HCEC 1CT (cell line): ENCODE data around the gene MBNL3.
"Not testable (repeated sequence)": the region's sequence is repeated elsewhere in the genome, so short reads cannot be mapped to it uniquely, and the experiment has no call there.

Source experiments
- DNase-seq: peaks from one replicate; pipeline ENCODE4 v3.0.0-alpha.2; 2017

The MBNL3 gene

GRCh38 chrX:132367984-132368383 lies 120.9 kb downstream of the MBNL3 start:
- no peak for DNase-seq

- no peak for DNase-seq
Observed at GRCh38 chrX:132367314-132367713, 121.5 kb downstream of the MBNL3 start.

DNA sequence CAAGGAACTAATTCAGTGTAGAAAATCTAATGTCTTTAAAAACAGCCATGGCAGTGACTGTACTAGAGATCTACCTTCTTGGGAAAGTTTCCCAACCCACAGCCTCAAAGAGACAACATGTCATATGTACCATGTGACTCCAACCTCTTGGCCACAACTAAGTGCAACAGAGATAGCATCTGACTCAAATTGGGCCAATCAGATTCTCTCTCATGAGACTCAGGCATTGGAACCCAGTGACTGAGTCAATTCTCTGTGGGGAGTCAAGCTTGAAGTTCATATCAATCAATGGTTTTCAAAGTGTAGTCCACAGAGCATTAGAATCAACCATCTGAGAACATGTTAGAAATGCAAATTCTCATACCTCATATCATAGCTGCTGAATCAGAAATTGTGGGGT lies 123.3 kb downstream of the MBNL3 start:
- no peak for DNase-seq

DNA sequence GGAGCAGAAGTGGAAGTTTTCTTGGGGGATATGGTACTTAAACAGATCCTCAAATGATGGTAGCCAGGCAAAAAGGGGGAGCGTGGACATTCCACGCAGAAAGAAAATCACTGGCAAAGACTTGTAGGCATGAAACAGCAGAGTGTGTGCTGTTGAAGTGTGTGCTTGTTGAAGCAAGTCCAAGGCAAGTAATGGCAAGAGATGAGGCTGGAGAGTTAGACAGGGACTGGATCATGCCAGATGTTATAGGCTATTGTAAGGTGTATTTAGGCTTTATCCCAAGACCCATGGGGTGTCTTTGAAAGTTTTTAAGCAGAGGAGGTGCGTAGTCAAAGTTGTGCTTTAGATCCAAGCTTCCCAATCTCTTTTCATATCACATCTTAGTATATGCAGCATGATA lies 124.5 kb downstream of the MBNL3 start:
- no peak for DNase-seq

GRCh38 chrX:132353430-132353829 lies 135.4 kb downstream of the MBNL3 start:
- DNase-seq: no peak

- DNase-seq: no peak
Observed at GRCh38 chrX:132336172-132336571, 152.7 kb downstream of the MBNL3 start.

GRCh38 chrX:132333351-132333750 lies 155.5 kb downstream of the MBNL3 start:
- no peak for DNase-seq

DNA sequence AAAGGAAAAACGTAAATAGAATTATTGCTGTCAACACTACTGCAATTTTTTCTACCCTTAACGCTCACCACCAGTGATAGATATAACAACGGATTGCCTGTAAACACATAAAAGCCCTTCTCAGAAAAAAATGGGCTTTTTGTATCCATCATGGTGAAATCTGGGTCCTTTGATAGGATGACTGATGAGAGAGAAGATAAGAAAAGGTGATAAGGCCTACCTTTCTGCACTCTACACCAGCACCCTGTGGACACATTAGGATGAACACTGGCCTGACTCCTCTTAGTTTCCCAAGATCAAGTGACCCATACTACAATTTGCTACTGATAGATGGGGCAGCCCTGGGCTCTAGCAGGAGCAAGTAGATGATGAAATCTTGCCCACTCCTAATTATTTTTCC lies 157.3 kb downstream of the MBNL3 start:
- DNase-seq: no peak

DNA sequence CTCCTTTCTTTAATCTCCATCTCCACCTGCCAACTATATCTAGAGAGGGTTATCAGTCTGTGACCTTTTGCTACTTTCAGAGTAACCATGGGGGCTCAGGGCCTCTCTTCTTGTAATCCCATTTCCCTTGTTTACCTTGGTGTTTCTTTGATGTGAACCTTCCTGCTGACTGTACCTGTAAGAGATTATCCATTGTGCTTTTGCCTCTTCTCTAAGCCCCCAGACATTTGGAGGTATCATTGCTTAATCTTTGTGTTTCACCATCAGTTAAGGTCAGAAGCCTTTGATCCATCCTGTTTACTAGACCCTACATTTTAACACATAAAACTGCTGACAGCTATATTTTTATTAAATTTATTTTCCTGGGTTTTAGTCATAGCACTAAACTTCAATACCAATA lies 157.8 kb downstream of the MBNL3 start:
- DNase-seq: no peak

GRCh38 chrX:132330156-132330729 lies 158.6 kb downstream of the MBNL3 start:
- DNase-seq: no peak

DNA sequence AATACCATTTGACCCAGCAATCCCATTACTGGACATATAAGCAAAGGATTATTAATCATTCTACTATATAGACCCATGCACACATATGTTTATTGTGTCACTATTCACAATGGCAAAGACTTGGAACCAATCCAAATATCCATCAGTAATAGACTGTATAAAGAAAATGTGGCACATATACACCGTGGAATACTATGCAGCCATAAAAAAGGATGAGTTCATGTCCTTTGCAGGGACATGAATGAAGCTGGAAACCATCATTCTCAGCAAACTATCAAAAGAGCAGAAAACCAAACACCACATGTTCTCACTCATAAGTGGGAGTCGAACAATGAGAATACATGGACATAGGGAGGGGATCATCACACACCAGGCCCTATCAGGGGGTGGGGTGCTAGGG lies 161.9 kb downstream of the MBNL3 start:
- DNase-seq: not testable (repeated sequence)
